Urothelium cell line (cell line): ENCODE results near the gene PLEKHG2.

Experiments
- DNase-seq: peaks from one replicate; pipeline ENCODE4 v3.0.0; 2011; ENCODE audit warnings: low spot score, mixed read lengths
- FAIRE-seq: peaks from 2 replicates; lab custom pipeline; 2011; peaks lifted over from hg19 to GRCh38; lab: Jason Lieb, UNC

Gene PLEKHG2

DNA sequence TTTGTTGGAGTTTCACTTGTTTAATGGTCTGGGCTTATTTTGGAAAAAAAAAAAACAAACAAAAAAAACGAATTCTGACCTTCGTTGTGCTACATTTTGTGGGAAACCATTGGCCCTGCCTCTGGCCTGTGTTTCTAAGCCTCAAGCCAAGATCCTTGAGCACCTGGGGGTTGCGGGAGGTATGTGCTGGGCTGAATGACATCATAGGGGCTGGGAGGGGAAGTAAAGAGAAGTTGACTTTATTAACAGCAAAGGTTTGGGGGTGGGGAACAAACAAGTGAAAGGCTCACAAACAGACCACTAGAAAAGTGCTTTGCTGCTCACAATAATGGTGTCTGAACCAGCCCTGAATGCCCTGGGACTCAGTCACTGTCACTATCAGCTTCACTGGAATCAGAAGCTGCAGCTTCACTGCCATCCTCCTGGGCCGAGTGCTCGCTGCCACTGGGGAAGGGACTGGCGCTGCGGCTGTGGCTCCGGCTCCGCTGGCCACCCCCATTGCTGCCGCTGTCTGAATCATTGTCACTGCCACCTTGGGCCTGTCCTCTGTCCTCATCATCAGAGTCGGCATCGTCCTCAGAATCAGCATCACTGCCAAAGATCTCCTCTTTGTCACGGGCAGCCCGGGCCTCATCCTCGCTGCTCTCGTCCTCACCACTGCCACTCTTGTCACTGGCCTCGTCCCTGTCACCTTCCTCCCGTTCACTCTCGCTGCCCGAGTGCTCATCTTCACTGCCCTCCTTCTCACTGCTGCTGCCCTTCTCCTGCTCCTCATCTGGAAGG, 26.6 kb upstream of the PLEKHG2 start:
- FAIRE-seq (no peak), DNase-seq (no peak)

DNA sequence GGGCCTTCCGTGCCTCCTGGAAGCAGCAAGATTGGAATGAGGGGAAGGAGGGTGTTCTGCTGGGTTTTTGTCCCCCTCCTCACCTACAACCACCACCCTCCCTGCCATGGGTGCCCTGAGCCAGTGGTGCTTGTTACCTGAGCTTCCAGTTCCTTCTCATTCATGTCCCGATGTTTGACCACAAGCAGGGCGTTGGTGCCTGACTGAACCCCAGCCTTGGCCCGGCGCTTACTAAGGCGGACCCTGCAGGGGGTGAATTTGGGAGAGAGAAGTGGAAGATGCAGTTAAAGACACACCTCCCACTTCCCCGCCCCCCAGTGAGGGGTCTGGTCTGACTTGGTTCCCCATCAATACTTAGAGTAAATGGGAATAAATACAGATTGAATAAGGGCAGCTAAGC, 25.9 kb upstream of the PLEKHG2 start:
- DNase-seq (no peak), FAIRE-seq (no peak)

- DNase-seq, result no peak
- FAIRE-seq, result peak; percentile 52
These were observed 23.8 kb upstream of the PLEKHG2 start for GRCh38 chr19:39388657-39389056.

GRCh38 chr19:39389631-39390414, 22.6 kb upstream of the PLEKHG2 start:
- FAIRE-seq (no peak), DNase-seq (no peak)

DNA sequence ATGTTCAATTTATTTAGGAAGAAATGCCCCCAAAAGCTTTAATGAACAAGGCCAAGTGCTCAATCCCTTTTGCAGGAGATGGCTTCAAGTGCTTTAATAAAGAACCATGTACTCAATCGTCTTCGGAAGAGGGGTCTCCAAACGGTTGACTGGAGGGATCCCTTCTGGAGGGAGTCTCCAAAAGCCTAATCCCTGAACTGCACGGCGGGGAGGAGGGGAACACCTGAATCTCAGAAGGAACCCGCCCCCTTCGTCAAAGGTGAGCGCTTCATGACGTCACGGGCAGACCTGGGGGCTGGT, 22.1 kb upstream of the PLEKHG2 start:
- peak; percentile 42 for FAIRE-seq
- DNase-seq, result no peak

- FAIRE-seq, result peak; percentile 97
- DNase-seq, result peak; percentile 99
These were observed 21.6 kb upstream of the PLEKHG2 start, which contains the start of the genes MED29 and PAF1 for GRCh38 chr19:39390751-39391437. MED29 (plus strand) TSS chr19:39391378; CDS start chr19:39391423, 45 bp downstream. PAF1 (minus strand) TSS chr19:39391106; CDS start chr19:39390864, 242 bp downstream.

DNA sequence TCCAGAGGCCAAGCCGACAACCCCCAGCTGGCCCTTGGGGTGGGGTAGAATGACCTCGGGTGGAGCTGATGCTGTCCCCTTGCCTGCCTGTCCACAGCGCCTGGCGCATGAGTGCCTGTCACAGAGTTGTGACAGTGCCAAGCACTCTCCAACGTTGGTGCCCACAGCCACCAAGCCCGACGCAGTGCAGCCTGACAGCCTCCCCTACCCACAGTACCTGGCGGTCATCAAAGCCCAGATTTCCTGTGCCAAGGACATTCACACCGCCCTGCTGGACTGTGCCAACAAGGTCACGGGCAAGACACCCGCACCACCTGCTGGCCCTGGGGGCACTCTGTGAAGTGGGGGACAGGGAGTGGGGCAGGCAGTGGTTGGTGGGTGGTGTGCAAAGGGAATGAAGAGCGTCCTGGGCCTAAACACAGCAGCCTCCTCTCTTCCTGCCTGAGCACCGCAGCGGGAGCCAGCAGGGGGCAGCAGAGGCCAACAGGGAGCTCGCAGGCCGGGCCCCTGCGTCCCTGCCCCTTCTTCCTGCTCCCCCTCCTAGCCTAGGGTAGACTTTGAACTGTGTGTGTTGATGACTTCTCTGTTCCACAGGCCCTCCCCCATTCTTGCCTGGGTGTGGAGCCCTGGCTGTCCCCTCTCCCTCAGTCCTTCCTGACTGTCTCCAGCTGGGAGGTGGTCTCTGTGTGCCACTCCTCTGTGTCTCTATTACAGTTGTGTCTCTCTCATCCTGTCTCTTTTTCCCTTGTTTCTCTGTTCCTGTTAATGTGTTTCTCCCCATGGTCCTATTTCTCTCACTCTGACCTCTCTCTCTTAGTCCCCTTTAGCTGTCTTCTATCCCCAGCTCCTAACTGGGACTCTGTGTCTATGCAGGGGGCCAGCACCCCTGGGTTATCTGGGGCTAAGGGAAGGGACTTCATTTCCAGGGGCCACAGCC, 14.8 kb upstream of the PLEKHG2 start:
- DNase-seq (peak; percentile 76), FAIRE-seq (no peak)

- DNase-seq (no peak), FAIRE-seq (no peak)
These were observed 14.1 kb upstream of the PLEKHG2 start for GRCh38 chr19:39398297-39398864.

DNA sequence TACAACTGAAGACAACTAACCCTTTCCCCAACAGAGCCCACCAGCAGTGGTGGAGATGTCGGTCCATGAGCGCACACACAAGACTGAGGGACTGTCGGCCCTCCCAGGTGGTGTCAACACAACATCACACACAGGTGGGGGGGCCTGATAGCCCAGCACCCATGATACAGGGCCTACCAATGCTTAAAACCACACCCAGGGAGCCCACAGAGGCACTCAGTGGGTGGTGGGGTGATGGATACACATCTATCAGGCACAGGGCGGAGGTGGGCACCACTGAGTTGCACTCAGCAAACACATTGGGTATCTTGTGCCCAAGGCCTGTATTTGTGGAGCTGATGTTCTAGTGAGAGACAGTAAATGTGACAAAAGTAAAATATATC, 12.8 kb upstream of the PLEKHG2 start:
- no peak for DNase-seq
- no peak for FAIRE-seq

GRCh38 chr19:39400061-39400460, 12.4 kb upstream of the PLEKHG2 start:
- FAIRE-seq, result no peak
- DNase-seq, result no peak

GRCh38 chr19:39401070-39401548, 11.4 kb upstream of the PLEKHG2 start:
- FAIRE-seq (no peak), DNase-seq (no peak)

DNA sequence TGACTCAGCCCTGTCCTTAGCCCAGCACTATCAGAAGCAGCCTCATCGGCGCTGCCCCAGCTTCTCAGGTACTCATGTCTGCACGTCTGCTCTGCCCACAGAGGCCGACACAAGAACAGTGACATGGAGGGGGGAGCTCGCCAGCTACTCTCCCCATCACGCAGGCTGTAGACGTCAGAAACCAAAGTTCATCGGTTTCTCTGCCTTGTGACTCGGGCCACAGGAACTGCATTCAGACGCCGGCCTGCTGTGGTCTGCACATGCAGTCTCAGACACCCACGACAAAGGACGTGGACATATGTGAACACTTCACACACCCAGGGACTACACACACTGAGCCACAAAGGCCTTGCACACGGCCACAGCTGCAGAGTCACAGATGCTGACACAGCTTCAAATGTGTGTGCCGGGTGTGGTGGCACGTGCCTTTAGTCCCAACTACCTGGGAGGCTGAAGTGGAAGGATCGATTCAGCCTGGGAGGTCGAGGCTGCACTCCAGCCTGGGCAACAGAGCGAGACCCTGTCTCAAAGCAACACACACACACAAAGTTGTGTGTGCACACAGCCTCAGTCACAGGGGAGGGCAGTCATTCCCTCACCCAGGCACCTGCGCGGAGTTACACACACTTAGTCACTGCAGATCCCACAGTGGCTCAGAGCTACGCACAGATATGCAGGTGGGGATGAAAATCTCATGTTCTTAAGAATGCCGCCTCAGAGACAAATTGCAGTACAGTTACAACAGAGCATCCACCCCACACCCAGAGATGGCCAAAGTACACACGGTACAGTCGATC, 10.7 kb upstream of the PLEKHG2 start:
- no peak for FAIRE-seq
- DNase-seq, result no peak

DNA sequence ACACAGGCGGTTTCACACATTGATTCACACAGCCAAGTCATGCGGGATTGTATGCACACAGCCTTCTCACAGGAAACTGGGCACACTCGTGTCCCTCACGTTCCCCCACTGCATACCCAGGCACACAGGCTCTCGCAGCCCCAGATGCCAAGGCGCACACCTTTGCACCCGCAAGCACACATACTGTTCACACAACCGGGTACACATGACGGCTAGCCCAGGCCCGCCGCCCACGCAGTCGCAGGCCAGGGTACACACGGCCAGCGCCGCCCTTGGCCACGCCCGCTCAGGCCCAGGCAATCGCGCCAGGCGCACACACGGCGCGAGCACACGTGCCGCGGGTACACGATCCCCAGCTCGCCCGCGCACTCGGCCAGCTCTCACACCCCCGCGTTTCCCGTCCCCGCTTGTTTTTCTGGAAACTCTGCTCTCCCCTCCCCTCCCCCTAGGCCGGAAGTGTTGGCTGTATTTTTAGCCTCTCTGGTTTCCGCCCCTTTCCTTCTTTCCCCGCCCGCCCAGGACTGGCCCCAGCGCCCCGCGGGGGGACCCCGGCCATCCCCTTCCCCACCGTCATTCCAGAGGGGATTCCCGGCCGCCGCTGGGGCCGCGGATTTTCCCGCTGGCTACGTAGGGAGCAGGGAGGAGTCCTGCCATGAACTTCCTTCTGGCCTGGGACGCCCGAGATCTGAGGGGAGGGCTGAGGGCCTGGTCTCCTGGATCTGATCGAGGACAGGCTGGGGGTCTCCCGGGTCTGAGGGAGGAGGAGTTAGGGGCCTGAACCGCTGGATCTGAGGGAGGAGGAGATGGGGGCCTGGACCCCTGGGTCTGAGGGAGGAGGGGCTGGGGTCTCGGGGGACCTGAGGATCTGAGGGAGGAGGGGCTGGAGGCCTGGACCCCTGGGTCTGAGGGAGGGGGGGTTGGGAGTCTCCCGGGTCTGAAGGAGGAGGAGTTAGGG, 9.8 kb upstream of the PLEKHG2 start:
- no peak for FAIRE-seq
- peak; percentile 80 for DNase-seq

- FAIRE-seq (no peak), DNase-seq (peak; percentile 87)
These were observed 8.8 kb upstream of the PLEKHG2 start for GRCh38 chr19:39403331-39404312.

- DNase-seq (no peak), FAIRE-seq (no peak)
These were observed 7.1 kb upstream of the PLEKHG2 start for GRCh38 chr19:39405261-39405957.

- no peak for DNase-seq
- FAIRE-seq, result no peak
These were observed 6.4 kb upstream of the PLEKHG2 start for GRCh38 chr19:39405958-39406655.
